GM19463 (cell line): ENCODE measurements around the gene OGA.

Experiments used
- ATAC-seq: cut with Tn5 transposase; IDR thresholded peaks from one replicate; pipeline ENCODE4 v1.9.1; 2021; ENCODE audit warnings: mild to moderate bottlenecking, moderate library complexity; ENCODE audit not compliant: unreplicated experiment

The OGA gene

DNA sequence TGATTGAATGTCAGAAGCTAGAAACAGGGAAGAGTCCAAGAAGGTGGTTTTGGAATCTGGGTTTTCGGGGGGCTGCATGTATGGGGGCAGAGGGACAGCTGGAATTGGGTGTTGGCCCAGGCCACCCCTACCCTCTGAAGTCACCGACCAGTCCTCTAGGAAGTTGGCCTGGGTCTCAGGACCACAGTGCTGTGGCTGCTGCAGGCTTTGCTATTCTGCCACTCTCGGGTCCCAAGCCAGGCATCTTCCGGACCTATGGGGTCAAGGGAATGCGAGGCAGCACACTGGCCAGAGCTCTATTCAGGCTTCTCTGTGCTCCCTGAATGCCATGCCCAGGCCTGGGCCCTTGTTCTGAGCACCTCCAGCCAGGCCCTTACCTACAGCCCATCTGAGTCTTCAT, 55.5 kb downstream of the OGA start:
- no peak for ATAC-seq

DNA sequence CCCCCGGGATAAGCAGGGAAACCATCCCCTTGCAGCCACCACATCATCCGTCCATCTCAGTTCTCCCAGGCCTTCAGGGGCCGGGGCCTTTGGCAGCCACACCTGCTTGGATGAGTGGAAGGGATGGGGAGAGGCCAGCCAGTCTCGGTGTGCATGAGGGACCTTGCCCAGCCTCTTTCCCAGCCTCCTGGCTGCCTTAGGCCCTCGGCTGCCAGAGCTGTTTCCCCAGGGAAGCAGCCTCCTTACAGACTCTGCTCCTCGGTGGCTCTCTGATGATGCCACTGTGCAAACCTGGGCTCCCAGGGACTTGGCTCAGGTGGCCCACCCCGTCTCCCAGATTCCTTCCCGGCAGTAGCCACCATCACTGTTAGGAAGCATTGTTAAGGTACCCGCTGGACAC, 57.0 kb downstream of the OGA start:
- no peak for ATAC-seq

- ATAC-seq: no peak
Measured at GRCh38 chr10:101760510-101760909, 57.7 kb downstream of the OGA start.

DNA sequence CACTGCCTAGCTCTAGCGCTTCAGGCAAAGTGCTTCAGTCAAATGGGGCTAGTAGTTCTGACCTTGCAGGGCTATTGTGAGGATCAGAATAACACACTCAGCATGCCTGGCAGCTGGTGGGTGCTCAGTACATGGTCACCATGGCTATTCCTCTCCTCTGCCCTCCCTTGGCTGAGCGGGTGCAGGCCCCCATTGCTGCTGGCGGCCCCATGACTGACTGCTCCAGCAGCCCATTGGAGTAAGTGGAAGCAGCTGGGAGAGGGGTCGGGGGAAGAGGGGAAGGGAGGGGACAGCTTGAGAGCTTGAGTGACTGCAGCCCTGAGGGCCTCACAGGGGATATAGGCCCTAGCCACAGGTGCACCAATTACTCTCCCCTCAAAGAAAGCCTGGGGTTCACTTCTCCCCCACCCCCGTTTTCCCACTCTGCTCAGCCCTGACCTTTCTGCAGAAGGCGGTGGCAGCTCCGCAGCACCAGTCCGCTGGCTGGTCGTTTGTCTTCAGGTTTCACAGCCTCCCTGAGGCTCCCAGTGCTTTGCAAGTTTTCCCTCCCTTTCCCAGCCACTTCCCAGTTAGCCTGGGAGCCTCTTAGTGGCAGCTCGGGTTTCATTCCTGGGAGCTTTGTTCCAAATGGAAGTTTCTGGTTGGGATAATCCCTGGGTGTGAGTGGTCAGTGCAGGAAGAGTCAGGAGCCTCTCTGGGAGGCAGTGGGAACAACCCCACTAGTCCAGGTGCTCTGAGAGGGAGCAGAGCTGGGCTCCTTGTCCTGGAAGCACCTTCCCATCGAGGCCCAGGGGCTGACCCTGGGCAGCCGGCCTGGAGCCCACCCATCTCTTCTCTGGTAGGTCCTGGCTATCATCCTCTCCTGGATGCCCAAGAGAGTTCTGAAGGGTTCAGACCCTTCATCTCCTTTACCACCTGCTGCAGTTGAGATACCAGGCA, 58.7 kb downstream of the OGA start:
- ATAC-seq: no peak

GRCh38 chr10:101758858-101759257, 59.4 kb downstream of the OGA start:
- ATAC-seq: no peak

- ATAC-seq: no peak
Measured at GRCh38 chr10:101752241-101752640, 66.0 kb downstream of the OGA start.

- no peak for ATAC-seq
Measured at GRCh38 chr10:101749047-101750016, 68.9 kb downstream of the OGA start.

DNA sequence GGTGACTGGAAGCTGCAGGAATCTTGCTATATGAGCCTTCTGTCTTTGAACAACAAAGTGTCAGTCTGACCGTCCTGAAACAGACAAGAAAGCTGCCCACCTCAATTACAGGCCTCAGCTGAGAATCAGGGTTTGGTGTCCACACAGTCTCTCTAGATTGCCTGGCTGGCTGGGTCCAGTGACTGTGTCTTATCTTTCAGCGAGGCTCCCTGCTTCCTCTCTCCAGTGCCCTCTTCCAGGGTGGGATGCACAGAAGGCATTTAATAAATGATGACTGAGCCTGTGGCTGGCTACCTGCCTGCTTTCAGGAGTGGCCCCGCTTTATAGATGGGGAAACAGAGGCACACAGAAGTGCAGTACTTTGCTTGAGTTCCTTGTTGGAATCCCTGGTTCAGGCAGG, 69.7 kb downstream of the OGA start:
- ATAC-seq: no peak

DNA sequence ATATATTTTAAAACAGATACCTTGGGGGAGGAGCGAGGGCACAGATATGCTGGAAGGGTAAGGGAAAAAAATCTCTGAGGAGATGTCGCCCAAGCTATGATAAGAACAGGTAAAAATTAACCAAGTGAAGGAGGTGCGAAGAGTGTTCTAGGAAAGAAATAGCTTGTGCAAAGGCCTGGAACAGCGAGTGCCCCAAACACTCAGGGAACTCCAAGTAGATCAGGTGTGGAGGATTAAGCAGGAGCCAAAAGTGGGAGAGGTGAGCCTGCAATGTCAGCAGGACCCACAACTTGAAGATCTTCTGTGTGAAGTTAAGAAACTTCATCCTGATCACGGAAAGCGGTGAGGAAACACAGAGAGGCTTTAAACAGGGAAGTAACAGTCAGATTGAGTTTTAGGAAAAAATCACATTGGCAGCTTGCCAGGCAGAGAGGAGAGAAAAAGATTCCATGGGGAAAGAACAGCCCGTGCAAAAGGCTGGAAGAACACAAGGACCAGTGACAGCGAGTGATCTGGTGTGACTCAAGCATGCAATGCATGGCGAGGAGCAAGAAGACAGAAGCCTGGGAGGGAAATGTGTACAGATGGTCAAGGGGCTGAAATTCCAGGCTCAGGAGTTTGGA, 73.1 kb downstream of the OGA start:
- no peak for ATAC-seq

- no peak for ATAC-seq
Measured at GRCh38 chr10:101744267-101744666, 74.0 kb downstream of the OGA start.

GRCh38 chr10:101741938-101742337, 76.3 kb downstream of the OGA start:
- no peak for ATAC-seq

DNA sequence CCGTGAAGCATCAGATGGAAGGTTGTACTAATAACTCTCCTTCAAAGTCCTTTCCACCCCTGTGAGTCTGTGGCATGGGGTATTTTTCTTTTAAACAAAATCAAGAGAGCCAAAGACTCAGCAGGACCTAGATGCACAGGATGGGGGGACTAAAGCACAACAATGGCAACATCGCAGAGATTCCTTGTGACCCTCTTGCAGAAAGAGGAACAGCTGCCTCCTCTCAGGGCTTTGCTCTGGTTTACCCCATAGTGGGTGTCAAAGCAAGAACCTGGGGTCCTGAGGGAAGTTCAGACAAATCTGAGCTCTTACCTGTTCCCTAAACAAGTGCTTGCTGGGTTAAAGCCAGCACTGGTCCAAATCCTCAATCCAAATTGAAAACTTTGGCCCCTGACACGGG, 81.6 kb downstream of the OGA start:
- no peak for ATAC-seq
